Measurements from ENCODE around the gene MYO1B.

DNA sequence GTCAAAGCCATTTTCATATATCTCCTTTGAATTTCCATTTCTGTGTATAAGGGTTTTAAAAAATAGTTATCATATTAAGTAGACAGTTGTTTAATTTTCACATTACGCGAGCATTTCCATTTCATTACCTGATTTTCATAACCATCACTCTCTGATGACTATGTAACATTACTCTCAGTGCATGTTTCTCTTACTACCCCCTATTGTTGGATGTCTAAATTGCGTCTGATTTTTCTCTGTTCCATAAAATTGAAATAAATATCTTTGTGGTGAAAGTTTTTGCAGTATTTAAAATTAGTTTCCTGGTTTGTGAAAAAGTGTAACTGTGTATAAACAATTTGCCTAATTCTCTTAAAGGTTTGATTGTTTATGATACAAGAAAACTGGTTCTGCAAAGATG, 123.8 kb downstream of the MYO1B start:
- TF ChIP-seq, protein P1, sequence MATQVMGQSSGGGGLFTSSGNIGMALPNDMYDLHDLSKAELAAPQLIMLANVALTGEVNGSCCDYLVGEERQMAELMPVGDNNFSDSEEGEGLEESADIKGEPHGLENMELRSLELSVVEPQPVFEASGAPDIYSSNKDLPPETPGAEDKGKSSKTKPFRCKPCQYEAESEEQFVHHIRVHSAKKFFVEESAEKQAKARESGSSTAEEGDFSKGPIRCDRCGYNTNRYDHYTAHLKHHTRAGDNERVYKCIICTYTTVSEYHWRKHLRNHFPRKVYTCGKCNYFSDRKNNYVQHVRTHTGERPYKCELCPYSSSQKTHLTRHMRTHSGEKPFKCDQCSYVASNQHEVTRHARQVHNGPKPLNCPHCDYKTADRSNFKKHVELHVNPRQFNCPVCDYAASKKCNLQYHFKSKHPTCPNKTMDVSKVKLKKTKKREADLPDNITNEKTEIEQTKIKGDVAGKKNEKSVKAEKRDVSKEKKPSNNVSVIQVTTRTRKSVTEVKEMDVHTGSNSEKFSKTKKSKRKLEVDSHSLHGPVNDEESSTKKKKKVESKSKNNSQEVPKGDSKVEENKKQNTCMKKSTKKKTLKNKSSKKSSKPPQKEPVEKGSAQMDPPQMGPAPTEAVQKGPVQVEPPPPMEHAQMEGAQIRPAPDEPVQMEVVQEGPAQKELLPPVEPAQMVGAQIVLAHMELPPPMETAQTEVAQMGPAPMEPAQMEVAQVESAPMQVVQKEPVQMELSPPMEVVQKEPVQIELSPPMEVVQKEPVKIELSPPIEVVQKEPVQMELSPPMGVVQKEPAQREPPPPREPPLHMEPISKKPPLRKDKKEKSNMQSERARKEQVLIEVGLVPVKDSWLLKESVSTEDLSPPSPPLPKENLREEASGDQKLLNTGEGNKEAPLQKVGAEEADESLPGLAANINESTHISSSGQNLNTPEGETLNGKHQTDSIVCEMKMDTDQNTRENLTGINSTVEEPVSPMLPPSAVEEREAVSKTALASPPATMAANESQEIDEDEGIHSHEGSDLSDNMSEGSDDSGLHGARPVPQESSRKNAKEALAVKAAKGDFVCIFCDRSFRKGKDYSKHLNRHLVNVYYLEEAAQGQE (IDR thresholded peaks at IDR 0.05; ENCODE audit: insufficient read depth in 1 of 2, low read depth in 2 of 2, low read length in 2 of 2): no peak
- TF ChIP-seq POLR2AphosphoS5 (IDR thresholded peaks at IDR 0.05; ENCODE audit: low read depth, low read length): no peak
